SH-SY5Y (cell line): ENCODE results near the gene FTCD.

ENCODE experiments used
- GATA2 ChIP-seq: IDR thresholded peaks from 2 replicates; pipeline ENCODE4 v1.6.1; 2011; ENCODE audit warnings: mild to moderate bottlenecking, low read depth, low read length
- GATA3 ChIP-seq: IDR thresholded peaks from 2 replicates; pipeline ENCODE4 v1.6.1; 2011; ENCODE audit warnings: low read depth, mild to moderate bottlenecking, low read length, moderate library complexity

- TF ChIP-seq GATA2 (no peak), GATA3 (no peak)
Measured at GRCh38 chr21:46144464-46145070, 10.8 kb downstream of the FTCD start.
